GM21825 (cell line): Measurements from ENCODE around the gene MYMX.
A peak's percentile ranks its signal among the peaks of the same experiment; 100 is the strongest.
"Not testable (repeated sequence)": the region's sequence is repeated elsewhere in the genome, so short reads cannot be mapped to it uniquely, and the experiment has no call there.

Experiments
- ATAC-seq: cut with Tn5 transposase; IDR thresholded peaks from one replicate; pipeline ENCODE4 v1.9.1; 2021; ENCODE audit warnings: mild to moderate bottlenecking, moderate library complexity; ENCODE audit not compliant: unreplicated experiment

The MYMX gene

GRCh38 chr6:44230034-44230675 lies 13.4 kb downstream of the MYMX start:
- no peak for ATAC-seq

GRCh38 chr6:44231426-44231825 lies 14.7 kb downstream of the MYMX start:
- ATAC-seq: not testable (repeated sequence)

- ATAC-seq: no peak
Observed at GRCh38 chr6:44232676-44233566, 16.2 kb downstream of the MYMX start.

GRCh38 chr6:44233567-44234100 lies 16.9 kb downstream of the MYMX start:
- ATAC-seq: no peak

GRCh38 chr6:44234101-44235025 lies 17.6 kb downstream of the MYMX start:
- no peak for ATAC-seq

DNA sequence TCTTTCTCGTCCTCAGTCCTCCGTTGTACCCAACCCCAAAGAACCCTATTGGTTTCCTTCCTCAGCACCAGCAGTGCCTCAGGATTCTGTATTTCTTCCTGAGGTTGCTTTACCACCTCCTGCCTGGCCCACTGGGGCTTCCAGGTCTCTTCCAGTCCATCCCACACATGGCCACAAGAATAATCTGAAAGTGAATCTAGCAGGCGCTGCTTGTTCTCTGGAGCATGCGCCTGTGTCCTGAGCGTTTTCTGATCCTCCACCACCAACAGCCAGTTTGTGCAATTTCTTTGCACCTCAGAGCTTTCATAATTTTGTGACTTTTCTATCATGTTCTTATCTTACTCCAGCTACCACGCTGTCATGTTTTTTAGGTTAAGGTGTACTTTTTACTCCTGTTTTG lies 18.5 kb downstream of the MYMX start:
- no peak for ATAC-seq

- no peak for ATAC-seq
Observed at GRCh38 chr6:44235891-44236516, 19.3 kb downstream of the MYMX start.

DNA sequence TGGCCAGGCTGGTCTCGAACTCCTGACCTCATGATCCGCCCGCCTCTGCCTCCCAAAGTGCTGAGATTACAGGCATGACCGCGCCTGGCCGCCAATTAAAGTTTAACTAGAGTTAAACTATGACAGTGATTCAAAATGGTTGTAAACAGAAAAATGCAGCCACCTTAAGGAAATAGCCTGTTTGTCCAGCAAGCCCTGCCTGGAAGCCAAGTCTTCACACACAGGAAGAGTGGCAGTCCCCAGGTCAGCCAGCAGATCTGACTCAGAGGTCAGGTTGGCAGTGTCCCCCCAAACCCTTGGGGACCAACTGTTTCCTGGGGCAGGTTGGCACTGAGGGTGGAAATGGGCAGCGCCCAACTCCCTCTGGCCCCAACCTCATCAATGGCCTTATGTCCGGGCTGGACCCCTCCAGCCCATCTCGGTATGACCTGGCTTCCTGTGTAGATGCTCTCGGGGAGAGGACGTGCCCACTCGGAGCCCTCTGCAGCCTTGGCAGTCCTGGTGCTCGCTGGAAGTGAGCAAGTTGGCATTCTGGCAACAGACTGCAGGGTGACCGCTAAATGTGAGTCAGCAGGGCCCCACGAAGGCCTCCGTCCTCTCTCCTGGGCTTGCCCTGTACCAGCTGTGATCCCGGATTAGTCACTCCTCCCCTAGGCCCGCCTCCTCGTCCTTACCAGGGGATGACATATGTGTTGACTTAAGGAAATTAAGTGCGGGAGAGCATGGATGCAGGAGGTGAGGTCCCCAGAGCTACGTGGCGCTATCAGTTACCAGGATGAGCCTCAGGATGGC lies 20.5 kb downstream of the MYMX start:
- ATAC-seq: peak; percentile 51

DNA sequence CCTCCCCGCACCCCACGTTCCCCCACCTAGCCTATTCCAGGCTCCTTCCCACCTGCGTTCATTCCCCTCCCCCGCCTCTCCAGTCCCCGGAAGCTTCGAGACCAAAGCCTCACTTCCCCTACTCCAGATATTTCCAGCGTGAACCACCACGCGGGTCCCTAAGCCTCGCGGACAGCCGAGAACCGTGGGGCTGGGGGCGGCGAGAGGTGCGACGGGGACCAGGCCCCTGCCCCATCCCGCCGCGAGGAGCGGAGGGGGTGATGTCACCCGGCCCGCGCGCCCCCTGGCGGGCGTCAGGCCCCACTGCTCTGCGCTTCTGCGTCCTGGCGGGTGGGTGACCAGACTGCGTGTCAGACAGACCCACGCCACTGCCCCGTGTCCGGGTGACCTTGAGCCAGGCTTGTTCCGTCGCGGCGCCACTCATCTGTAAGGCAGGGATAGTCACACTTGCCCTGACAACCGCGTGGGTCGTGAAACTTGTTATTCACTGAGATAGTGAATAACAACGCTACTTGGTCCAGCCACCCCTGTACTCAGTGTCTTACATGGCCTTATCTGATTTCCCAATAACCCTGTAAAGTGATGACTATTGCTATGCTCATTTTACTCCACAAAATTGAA lies 21.2 kb downstream of the MYMX start:
- peak; percentile 79 for ATAC-seq

GRCh38 chr6:44238687-44239350 lies 22.1 kb downstream of the MYMX start:
- no peak for ATAC-seq

DNA sequence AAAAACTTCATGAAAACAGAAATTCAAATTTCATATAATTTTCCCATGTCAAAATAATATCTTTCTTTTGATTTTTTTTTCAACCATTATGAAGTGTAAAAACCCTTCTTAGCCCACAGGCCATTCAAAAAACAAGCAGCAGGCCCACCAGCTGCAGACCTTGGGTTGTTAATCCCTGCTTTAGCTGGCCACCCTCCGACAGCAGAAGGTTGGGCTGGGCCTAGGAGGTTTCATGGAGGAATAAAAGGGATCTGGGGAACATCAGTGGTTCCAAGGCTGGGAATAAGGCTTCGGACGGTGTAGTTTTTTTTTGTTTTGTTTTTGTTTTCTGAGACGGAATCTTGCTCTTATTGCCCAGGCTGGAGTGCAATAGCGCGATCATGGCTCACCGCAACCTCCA lies 26.6 kb downstream of the MYMX start:
- no peak for ATAC-seq

DNA sequence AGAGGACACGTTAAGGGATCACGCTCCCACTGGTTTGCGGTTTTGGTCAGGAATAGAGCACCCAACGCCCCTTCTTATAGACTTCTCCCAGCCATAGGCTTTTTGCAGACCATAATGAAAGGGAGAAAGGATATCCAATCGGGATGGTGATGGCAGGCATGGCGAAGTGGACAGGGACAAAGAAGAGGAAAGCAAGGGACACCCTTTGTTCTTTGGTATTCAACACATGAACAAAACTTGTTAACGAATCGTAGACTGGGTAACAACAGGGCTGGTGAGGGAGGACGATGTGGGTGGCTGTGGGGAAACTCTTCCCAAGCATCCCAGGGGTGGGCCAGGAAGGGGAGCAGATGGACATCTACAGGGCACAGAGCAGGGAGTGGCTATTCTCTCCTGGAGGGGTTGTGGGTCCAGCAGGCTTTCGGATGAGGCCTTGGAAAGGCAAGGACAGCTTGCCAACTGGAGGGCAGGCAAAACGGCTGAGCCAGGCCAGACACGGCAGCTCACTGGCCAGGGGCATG lies 28.7 kb downstream of the MYMX start:
- ATAC-seq: no peak

DNA sequence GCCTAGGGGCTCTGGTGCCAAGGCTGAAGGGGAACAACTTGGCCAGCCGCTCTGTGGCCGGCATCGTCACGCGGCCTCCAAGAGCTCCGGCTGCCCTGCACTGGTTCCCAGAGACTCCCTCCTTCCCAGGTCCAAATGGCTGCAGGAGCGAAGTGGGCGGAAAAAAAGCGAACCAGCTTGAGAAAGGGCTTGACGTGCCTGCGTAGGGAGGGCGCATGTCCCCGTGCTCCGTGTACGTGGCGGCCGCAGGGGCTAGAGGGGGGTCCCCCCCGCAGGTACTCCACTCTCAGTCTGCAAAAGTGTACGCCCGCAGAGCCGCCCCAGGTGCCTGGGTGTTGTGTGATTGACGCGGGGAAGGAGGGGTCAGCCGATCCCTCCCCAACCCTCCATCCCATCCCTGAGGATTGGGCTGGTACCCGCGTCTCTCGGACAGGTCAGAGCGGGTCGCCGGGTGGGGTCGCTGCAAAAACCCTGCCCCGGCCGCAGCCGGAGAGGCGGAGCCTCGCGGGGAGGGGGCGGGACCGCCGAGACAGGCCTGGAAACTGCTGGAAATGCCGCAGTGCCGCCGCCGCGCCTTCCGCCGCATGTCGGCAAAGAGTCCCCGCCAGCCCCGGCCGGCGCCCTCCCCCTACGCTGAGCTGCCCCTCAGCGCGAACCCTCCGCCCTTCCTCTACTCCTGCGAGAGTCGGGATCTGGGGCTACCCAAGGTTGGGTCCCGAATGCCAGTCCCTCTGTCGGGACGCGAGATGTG lies 29.4 kb downstream of the MYMX start:
- ATAC-seq: peak; percentile 46

DNA sequence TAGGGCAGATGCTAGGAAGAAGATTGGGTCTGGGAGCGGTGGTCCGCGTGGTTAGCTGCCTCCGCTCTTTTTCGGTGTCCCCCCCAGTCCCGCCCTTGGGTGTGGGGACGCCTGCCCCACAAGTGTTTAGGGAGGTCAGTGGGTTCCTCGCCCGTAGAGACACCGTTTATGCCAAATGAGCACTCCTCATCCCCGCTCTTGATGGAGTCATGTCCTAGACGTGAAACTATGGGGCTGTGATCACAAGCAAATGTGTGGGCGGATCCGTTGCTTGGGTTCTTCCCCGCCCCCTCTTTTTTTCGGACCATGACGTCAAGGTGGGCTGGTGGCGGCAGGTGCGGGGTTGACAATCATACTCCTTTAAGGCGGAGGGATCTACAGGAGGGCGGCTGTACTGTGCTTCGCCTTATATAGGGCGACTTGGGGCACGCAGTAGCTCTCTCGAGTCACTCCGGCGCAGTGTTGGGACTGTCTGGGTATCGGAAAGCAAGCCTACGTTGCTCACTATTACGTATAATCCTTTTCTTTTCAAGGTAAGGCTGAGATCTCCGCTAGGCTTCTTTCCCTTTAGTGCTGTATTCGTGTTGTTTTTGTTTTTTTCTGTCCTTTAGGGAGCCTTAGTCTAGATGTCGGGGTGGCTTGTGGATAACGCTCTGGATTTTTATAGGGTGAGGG lies 30.1 kb downstream of the MYMX start, which contains the start of gene HSP90AB1:
HSP90AB1 (plus strand) TSS at position 439 of the 675 bp plus-strand sequence. CDS start 1,529 bp downstream, outside the sequence.
- peak; percentile 58 for ATAC-seq

- ATAC-seq: peak; percentile 29
Observed at GRCh38 chr6:44247338-44248302, 30.9 kb downstream of the MYMX start.

DNA sequence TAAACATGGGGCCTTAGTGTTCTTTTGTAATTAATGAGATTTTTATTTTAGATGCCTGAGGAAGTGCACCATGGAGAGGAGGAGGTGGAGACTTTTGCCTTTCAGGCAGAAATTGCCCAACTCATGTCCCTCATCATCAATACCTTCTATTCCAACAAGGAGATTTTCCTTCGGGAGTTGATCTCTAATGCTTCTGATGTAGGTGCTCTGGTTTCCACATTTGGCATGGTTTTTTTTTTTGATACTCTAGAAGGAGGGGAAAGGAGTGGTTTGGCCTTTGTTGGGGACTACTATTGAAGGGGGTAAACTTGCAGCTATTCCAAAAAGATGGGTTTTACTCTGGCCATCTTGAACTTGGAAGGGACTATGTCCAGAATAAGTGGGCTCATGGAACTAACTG lies 31.9 kb downstream of the MYMX start:
- no peak for ATAC-seq
